ENCODE data around the gene PRXL2A.
"Not testable (repeated sequence)": the region's sequence is repeated elsewhere in the genome, so short reads cannot be mapped to it uniquely, and the experiment has no call there.

The PRXL2A gene

GRCh38 chr10:80474941-80475340 is 66.6 kb downstream of the PRXL2A start:
- ChIA-PET POLR2A (interaction anchor here (0.9 kb wide), 1 partner anchor 22 kb away, joined by 3 read pairs; no protein-coding TSS in a partner anchor), CTCF (interaction anchor here (0.6 to 1.1 kb wide), 3 partner anchors 9 to 87 kb away, joined by 3 read pairs; no protein-coding TSS in a partner anchor)
- TF ChIP-seq ZNF837 (tag by site-specific recombination; IDR thresholded peaks at IDR 0.05): no peak
- no peak for TF ChIP-seq ZNF274 (IDR thresholded peaks at IDR 0.05; ENCODE audit: low read length)
- no peak for TF ChIP-seq ZNF274 (tag by site-specific recombination; IDR thresholded peaks at IDR 0.05; ENCODE audit: borderline replicate concordance)
- no peak for TF ChIP-seq IKZF3 (tag by site-specific recombination; IDR thresholded peaks at IDR 0.05)
- no peak for TF ChIP-seq ZNF211 (tag by site-specific recombination; IDR thresholded peaks at IDR 0.05; ENCODE audit: low read depth)
- TF ChIP-seq ZBTB49 (tag by site-specific recombination; IDR thresholded peaks at IDR 0.05; ENCODE audit: low read depth): no peak
- no peak for TF ChIP-seq ZNF830 (tag by site-specific recombination; IDR thresholded peaks at IDR 0.05; ENCODE audit: low read depth)
- TF ChIP-seq, protein P1, sequence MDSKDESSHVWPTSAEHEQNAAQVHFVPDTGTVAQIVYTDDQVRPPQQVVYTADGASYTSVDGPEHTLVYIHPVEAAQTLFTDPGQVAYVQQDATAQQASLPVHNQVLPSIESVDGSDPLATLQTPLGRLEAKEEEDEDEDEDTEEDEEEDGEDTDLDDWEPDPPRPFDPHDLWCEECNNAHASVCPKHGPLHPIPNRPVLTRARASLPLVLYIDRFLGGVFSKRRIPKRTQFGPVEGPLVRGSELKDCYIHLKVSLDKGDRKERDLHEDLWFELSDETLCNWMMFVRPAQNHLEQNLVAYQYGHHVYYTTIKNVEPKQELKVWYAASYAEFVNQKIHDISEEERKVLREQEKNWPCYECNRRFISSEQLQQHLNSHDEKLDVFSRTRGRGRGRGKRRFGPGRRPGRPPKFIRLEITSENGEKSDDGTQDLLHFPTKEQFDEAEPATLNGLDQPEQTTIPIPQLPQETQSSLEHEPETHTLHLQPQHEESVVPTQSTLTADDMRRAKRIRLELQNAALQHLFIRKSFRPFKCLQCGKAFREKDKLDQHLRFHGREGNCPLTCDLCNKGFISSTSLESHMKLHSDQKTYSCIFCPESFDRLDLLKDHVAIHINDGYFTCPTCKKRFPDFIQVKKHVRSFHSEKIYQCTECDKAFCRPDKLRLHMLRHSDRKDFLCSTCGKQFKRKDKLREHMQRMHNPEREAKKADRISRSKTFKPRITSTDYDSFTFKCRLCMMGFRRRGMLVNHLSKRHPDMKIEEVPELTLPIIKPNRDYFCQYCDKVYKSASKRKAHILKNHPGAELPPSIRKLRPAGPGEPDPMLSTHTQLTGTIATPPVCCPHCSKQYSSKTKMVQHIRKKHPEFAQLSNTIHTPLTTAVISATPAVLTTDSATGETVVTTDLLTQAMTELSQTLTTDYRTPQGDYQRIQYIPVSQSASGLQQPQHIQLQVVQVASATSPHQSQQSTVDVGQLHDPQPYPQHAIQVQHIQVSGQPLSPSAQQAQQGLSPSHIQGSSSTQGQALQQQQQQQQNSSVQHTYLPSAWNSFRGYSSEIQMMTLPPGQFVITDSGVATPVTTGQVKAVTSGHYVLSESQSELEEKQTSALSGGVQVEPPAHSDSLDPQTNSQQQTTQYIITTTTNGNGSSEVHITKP (tag by site-specific recombination; IDR thresholded peaks at IDR 0.05): no peak
- TF ChIP-seq YY1 (tag by site-specific recombination; IDR thresholded peaks at IDR 0.05): no peak
- no peak for TF ChIP-seq ZNF555 (tag by site-specific recombination; conservative IDR thresholded peaks at IDR 0.05)
- no peaks in the 10 kb centered on the region for H3K9me3 ChIP-seq (ENCODE audit: control insufficient read depth, insufficient read depth, low read depth, low read length)
- no peak overlapping the region for H3K27ac ChIP-seq (ENCODE audit: extremely low read depth, low read depth, low read length)
- no peak overlapping the region for H3K4me3 ChIP-seq (ENCODE audit: low read depth, low read length)
- H3K4me1 ChIP-seq (ENCODE audit: control insufficient read depth, insufficient read depth, low read length): no peaks in the 10 kb centered on the region
- H3K36me3 ChIP-seq (ENCODE audit: control insufficient read depth in 2 of 2, insufficient read depth in 1 of 2, low read length in 2 of 2): peaks cover 0 to 3% of the 10 kb centered on the region in 2 experiments; a peak in 1 of 3 replicates

DNA sequence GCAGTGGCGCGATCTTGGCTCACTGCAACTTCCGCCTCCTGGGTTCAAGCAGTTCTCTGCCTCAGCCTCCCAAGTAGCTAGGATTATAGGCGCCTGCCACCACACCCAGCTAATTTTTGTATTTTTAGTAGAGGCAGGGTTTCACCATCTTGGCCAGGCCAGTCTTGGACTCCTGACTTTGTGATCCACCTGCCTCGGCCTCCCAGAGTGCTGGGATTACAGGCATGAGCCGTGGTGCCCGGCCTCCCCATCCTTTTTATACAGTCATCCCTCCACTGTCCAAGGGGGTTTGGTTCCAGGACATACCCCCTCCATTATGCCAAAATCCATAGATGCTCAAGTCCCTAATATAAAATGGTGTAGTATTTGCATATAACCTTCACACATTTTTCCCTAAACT is 67.3 kb downstream of the PRXL2A start:
- H3K27ac ChIP-seq (ENCODE audit: extremely low read depth, low read depth, low read length); H3K36me3 ChIP-seq (ENCODE audit: control insufficient read depth in 2 of 2, insufficient read depth in 1 of 2, low read length in 2 of 2); CTCF ChIA-PET; H3K4me1 ChIP-seq (ENCODE audit: control insufficient read depth, insufficient read depth, low read length); H3K4me3 ChIP-seq (ENCODE audit: low read depth, low read length); H3K9me3 ChIP-seq (ENCODE audit: control insufficient read depth, insufficient read depth, low read depth, low read length): not testable (repeated sequence)
- POLR2A ChIA-PET: interaction anchor here (0.7 to 0.9 kb wide), 2 partner anchors 9 to 22 kb away, joined by 3 to 9 read pairs; no protein-coding TSS in a partner anchor

- CTCF ChIA-PET: interaction anchor here (2.1 kb wide), 1 partner anchor 29 kb away, joined by 7 read pairs; no protein-coding TSS in a partner anchor
Observed at GRCh38 chr10:80476685-80477084, 68.3 kb downstream of the PRXL2A start.

More at GRCh38 chr10:80476685-80477084, 68.3 kb downstream of the PRXL2A start:
- no peak overlapping the region for H3K4me3 ChIP-seq (ENCODE audit: low read depth, low read length)
- no peak for TF ChIP-seq ZNF624 (tag by site-specific recombination; IDR thresholded peaks at IDR 0.05)
- TF ChIP-seq KLF8 (tag by site-specific recombination; IDR thresholded peaks at IDR 0.05): no peak
- TF ChIP-seq ZFP69B (tag by site-specific recombination; IDR thresholded peaks at IDR 0.05): no peak
- no peak for TF ChIP-seq ZNF513 (tag by site-specific recombination; IDR thresholded peaks at IDR 0.05)
- H3K4me1 ChIP-seq (ENCODE audit: control insufficient read depth, insufficient read depth, low read length): no peaks in the 10 kb centered on the region
- no peak overlapping the region for H3K27ac ChIP-seq (ENCODE audit: extremely low read depth, low read depth, low read length)
- no peaks in the 10 kb centered on the region for H3K36me3 ChIP-seq (ENCODE audit: control insufficient read depth in 2 of 2, insufficient read depth in 1 of 2, low read length in 2 of 2)
- no peaks in the 10 kb centered on the region for H3K9me3 ChIP-seq (ENCODE audit: control insufficient read depth, insufficient read depth, low read depth, low read length)
- POLR2A ChIA-PET: no interaction called here
